ENCODE data around the gene DUS3L. TPM values are rescaled to one million over a fixed set of nuclear protein-coding genes. Genes with fewer than 3 reads are reported as not detected.

The DUS3L gene
- total RNA-seq, result 14.1 TPM
- long read RNA-seq, transcript DUS3L-201 (13 exons, 2,113 nt), result major isoform, 22 of 35 reads
- long read RNA-seq, partial matches to known transcripts, result 6 of 35 reads
- long read RNA-seq, other reads (novel, unspliced or antisense), result 7 of 35 reads

- no peaks in the 10 kb centered on the region for H3K27me3 ChIP-seq (ENCODE audit: low read depth)
- H3K4me3 ChIP-seq, result peak within 1 kb of the TSS; percentile 90
- H3K27ac ChIP-seq (replicated peaks), result peak within 1 kb of the TSS; percentile 99
- intact Hi-C loops (cut with micrococcal nuclease), result no loop called here
- DNase-seq, result peak; percentile 97
- peak; percentile 9 for TF ChIP-seq CTCF (IDR thresholded peaks at IDR 0.05; ENCODE audit: borderline replicate concordance)
- no peaks in the 10 kb centered on the region for H3K9me3 ChIP-seq (replicated peaks)
- H3K4me1 ChIP-seq, result peaks cover 14% of the 10 kb centered on the region
- peaks cover 42% of the 10 kb centered on the region for H3K36me3 ChIP-seq
These were observed at the start of gene DUS3L for GRCh38 chr19:5790559-5791520. TSS of gene DUS3L (minus strand) at chr19:5791163. CDS start at chr19:5791141, 22 bp downstream.

- Histone ChIP-seq H3K27ac (replicated peaks) (no peak within 1 kb of the TSS), H3K9me3 (replicated peaks) (no peaks in the 10 kb centered on the region), H3K4me3 (no peak within 1 kb of the TSS), H3K27me3 (ENCODE audit: low read depth) (peaks cover 12% of the 10 kb centered on the region), H3K36me3 (no peaks in the 10 kb centered on the region), H3K4me1 (no peaks in the 10 kb centered on the region)
- no peak for DNase-seq
- no peak for TF ChIP-seq CTCF (IDR thresholded peaks at IDR 0.05; ENCODE audit: borderline replicate concordance)
- intact Hi-C loops (cut with micrococcal nuclease), result no loop called here
These were observed 48.4 kb upstream of the DUS3L start, which contains the start of gene FUT6 for GRCh38 chr19:5839065-5840017. TSS of gene FUT6 (minus strand) at chr19:5839702. CDS start at chr19:5832567, 7,135 bp downstream.

- TF ChIP-seq CTCF (IDR thresholded peaks at IDR 0.05; ENCODE audit: borderline replicate concordance), result no peak
- Histone ChIP-seq H3K4me1 (no peaks in the 10 kb centered on the region), H3K36me3 (no peaks in the 10 kb centered on the region), H3K27ac (replicated peaks) (no peak overlapping the region), H3K4me3 (no peak overlapping the region), H3K9me3 (replicated peaks) (no peaks in the 10 kb centered on the region), H3K27me3 (ENCODE audit: low read depth) (peaks cover 12% of the 10 kb centered on the region)
- intact Hi-C loops (cut with micrococcal nuclease), result no loop called here
- DNase-seq, result no peak
These were observed 47.5 kb upstream of the DUS3L start for GRCh38 chr19:5838353-5839064.

- H3K27me3 ChIP-seq (ENCODE audit: low read depth), result peaks cover 12% of the 10 kb centered on the region
- intact Hi-C loops (cut with micrococcal nuclease), result no loop called here
- no peak for DNase-seq
- no peak overlapping the region for H3K4me3 ChIP-seq
- H3K27ac ChIP-seq (replicated peaks), result no peak overlapping the region
- H3K4me1 ChIP-seq, result no peaks in the 10 kb centered on the region
- H3K36me3 ChIP-seq, result no peaks in the 10 kb centered on the region
- TF ChIP-seq CTCF (IDR thresholded peaks at IDR 0.05; ENCODE audit: borderline replicate concordance), result no peak
- no peaks in the 10 kb centered on the region for H3K9me3 ChIP-seq (replicated peaks)
These were observed 46.9 kb upstream of the DUS3L start for GRCh38 chr19:5837761-5838352.

All from left ventricle myocardium inferior (tissue), 1 donor.